GM23248 (cell line): ENCODE measurements around the gene LPP. TPM values are rescaled to one million over a fixed set of nuclear protein-coding genes. Genes with fewer than 3 reads are reported as not detected.
A peak's percentile ranks its signal among the peaks of the same experiment; 100 is the strongest.
"Not testable (repeated sequence)": the region's sequence is repeated elsewhere in the genome, so short reads cannot be mapped to it uniquely, and the experiment has no call there.

ENCODE experiments used
- DNase-seq: peaks from one replicate; pipeline ENCODE4 v3.0.0-alpha.2; 2015
- H2AFZ ChIP-seq: fragments of 200-600 bp; sonication (generic); 2 replicates; pipeline ENCODE4 v1.6.1; 2016; ENCODE audit warnings: antibody characterized with exemption
- H3F3A ChIP-seq: fragments of 200-600 bp; sonication (generic); 2 replicates; pipeline ENCODE4 v1.6.1; 2016; ENCODE audit warnings: mild to moderate bottlenecking, antibody characterized with exemption, mixed run types; ENCODE audit not compliant: insufficient read depth
- H3K27ac ChIP-seq: fragments of 200-600 bp; sonication (generic); 2 replicates; pipeline ENCODE4 v1.5.1; 2016; ENCODE audit warnings: mild to moderate bottlenecking
- H3K27me3 ChIP-seq: fragments of 200-600 bp; sonication (generic); replicated peaks from 2 replicates; pipeline ENCODE4 v1.6.1; 2016; ENCODE audit warnings: mild to moderate bottlenecking; ENCODE audit not compliant: insufficient read depth
- H3K36me3 ChIP-seq: fragments of 200-600 bp; sonication (generic); 2 replicates; pipeline ENCODE4 v1.6.1; 2016; ENCODE audit warnings: low read depth, mild to moderate bottlenecking
- H3K4me1 ChIP-seq: fragments of 200-600 bp; sonication (generic); 2 replicates; pipeline ENCODE4 v1.6.1; 2016; ENCODE audit warnings: mild to moderate bottlenecking; ENCODE audit not compliant: insufficient read depth
- H3K4me2 ChIP-seq: fragments of 200-600 bp; sonication (generic); one replicate; pipeline ENCODE4 v1.6.1; 2016; ENCODE audit warnings: mild to moderate bottlenecking; ENCODE audit not compliant: unreplicated experiment
- H3K4me3 ChIP-seq: fragments of 200-600 bp; sonication (generic); 2 replicates; pipeline ENCODE4 v1.5.1; 2016; ENCODE audit warnings: mild to moderate bottlenecking
- H3K79me2 ChIP-seq: fragments of 200-600 bp; sonication (generic); 2 replicates; pipeline ENCODE4 v1.6.1; 2016; ENCODE audit warnings: mild to moderate bottlenecking; ENCODE audit not compliant: insufficient read depth
- H3K9ac ChIP-seq: fragments of 200-600 bp; sonication (generic); 2 replicates; pipeline ENCODE4 v1.6.1; 2016; ENCODE audit warnings: mild to moderate bottlenecking
- H3K9me2 ChIP-seq: fragments of 200-600 bp; sonication (generic); 2 replicates; pipeline ENCODE4 v1.6.1; 2016; ENCODE audit warnings: mixed run types, mild to moderate bottlenecking, moderate library complexity; ENCODE audit not compliant: insufficient read depth
- H3K9me3 ChIP-seq: fragments of 200-600 bp; sonication (generic); one replicate; pipeline ENCODE4 v1.6.1; 2017; ENCODE audit warnings: low read depth
- H4K20me1 ChIP-seq: fragments of 200-600 bp; sonication (generic); 2 replicates; pipeline ENCODE4 v1.6.0; 2016; ENCODE audit not compliant: insufficient read depth
- EZH2 ChIP-seq: fragments of 200-600 bp; sonication (generic); IDR thresholded peaks from 2 replicates; pipeline ENCODE4 v1.6.1; 2018; ENCODE audit warnings: antibody characterized with exemption, mild to moderate bottlenecking; ENCODE audit not compliant: insufficient read depth, poor library complexity, severe bottlenecking
- EZH2phosphoT487 ChIP-seq: fragments of 200-600 bp; sonication (generic); IDR thresholded peaks from 2 replicates; pipeline ENCODE4 v1.6.1; 2018; ENCODE audit warnings: antibody characterized with exemption, moderate library complexity, mild to moderate bottlenecking, low read depth; ENCODE audit not compliant: insufficient read depth
- WGBS, 2 experiments: methylation state at CpG; one replicate each; pipeline ENCODE4 v1.1.6; 2015 to 2017; ENCODE audit warnings: low lambda C conversion rate in 2 of 2, low coverage in 1 of 2; ENCODE audit errors: missing lambda C conversion rate in 2 of 2; 5-methylcytosine and 5-hydroxymethylcytosine counted together
- in situ Hi-C: fragments of 300-500 bp; cut with MboI; formaldehyde crosslinking; loops from 2 replicates; pipeline ENCODE4 v1.15.0; 2020
- polyA plus RNA-seq: library from polyadenylated mRNA; unstranded; fragments of >200 nt; fragmentation: Nextera tagmentation; extraction: Ambion mirVana; gene quantifications from 2 replicates; pipeline ENCODE4 v1.2.1, GENCODE V29; 2016
- total RNA-seq: library from RNA; depleted of rRNA; stranded (reverse); fragments of >200 nt; shearing (Covaris generic); gene quantifications from 2 replicates; pipeline ENCODE4 v1.2.3, GENCODE V29; 2014

The LPP gene
- total and polyA plus RNA-seq, 2 experiments from 2014 or later: 42.8 to 61.7 TPM

GRCh38 chr3:188417766-188418165 lies 263.8 kb downstream of the LPP start:
- Histone ChIP-seq H2AFZ (no peak overlapping the region), H3K27ac (no peak overlapping the region), H3K36me3 (no peaks in the 10 kb centered on the region), H3K9me2 (no peaks in the 10 kb centered on the region), H3K4me3 (no peak overlapping the region), H3K9me3 (no peaks in the 10 kb centered on the region), H4K20me1 (no peaks in the 10 kb centered on the region), H3K4me1 (peaks cover 47% of the 10 kb centered on the region), H3K27me3 (no peaks in the 10 kb centered on the region), H3K4me2 (no peak overlapping the region), H3F3A (peaks cover 19% of the 10 kb centered on the region), H3K9ac (no peak overlapping the region), H3K79me2 (peaks cover 59% of the 10 kb centered on the region)
- no peak for TF ChIP-seq EZH2
- TF ChIP-seq EZH2phosphoT487: no peak
- WGBS, 2 experiments: 79 to 82% methylated on average over 3 of the region's 3 CpGs
- no peak for DNase-seq
- in situ Hi-C loops: no loop called here

DNA sequence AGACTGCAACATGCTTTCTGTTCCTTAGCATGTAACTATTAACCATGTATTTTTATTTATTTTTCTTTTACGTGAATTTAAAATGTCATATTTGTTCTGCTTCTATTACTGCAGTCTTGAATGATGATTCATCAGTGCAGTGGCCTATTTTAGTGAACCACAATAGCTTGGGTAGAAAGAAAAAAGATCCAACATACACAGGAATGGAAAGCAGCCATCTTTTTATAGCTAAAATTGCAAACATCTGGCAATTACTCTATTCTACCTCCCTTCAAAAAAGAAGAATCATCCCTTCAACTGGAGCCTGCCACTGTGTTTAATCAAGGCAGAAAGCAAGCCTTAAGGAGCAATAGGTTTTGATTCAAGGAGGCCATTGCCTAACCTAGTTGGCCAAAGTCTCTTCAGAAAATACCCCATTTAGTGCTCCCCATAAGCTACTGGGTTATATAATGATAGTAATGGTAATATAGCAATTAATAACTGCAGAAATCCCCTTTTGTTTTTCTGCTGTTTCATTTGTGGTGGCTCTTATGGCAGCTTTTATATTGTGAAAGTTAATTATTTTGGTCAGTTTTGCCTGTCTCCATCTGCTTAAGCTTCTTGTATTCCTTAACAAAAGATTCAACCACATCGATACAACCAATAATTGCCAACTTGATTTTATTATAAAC lies 267.3 kb downstream of the LPP start:
- in situ Hi-C loops: no loop called here

GRCh38 chr3:188421836-188422540 lies 268.0 kb downstream of the LPP start:
- Histone ChIP-seq H3K4me3 (peak overlapping the region; percentile 26; the same call in 1 of the 2 replicates), H3K4me2 (peak overlapping the region; percentile 48), H3K9me2 (no peaks in the 10 kb centered on the region), H3K9ac (peak overlapping the region; percentile 9; the same call in 1 of the 2 replicates), H3K4me1 (peaks cover 23% of the 10 kb centered on the region), H3K9me3 (no peaks in the 10 kb centered on the region), H3K27me3 (no peaks in the 10 kb centered on the region), H3K36me3 (no peaks in the 10 kb centered on the region), H3F3A (peaks cover 23% of the 10 kb centered on the region), H3K27ac (peak overlapping the region; percentile 61), H3K79me2 (peaks cover 70% of the 10 kb centered on the region), H2AFZ (no peak overlapping the region), H4K20me1 (no peaks in the 10 kb centered on the region)
- DNase-seq: peak; percentile 38
- WGBS, 2 experiments: 68% methylated on average over 6 of the region's 6 CpGs
- no peak for TF ChIP-seq EZH2phosphoT487
- no peak for TF ChIP-seq EZH2
- in situ Hi-C loops: no loop called here

More for the DNA sequence above, 267.3 kb downstream of the LPP start:
- H3K9me2 ChIP-seq: no peaks in the 10 kb centered on the region
- H3K27me3 ChIP-seq: no peaks in the 10 kb centered on the region
- H3K36me3 ChIP-seq: no peaks in the 10 kb centered on the region
- peak; percentile 93 for DNase-seq
- no peaks in the 10 kb centered on the region for H4K20me1 ChIP-seq
- H3K4me3 ChIP-seq: peak overlapping the region; percentile 26; the same call in 1 of the 2 replicates
- peak overlapping the region; percentile 61 for H3K27ac ChIP-seq
- H2AFZ ChIP-seq: no peak overlapping the region
- peaks cover 24% of the 10 kb centered on the region for H3F3A ChIP-seq
- peak overlapping the region; percentile 48 for H3K4me2 ChIP-seq
- peak overlapping the region; percentile 9; the same call in 1 of the 2 replicates for H3K9ac ChIP-seq
- 6 to 14% methylated on average over 2 of the region's 2 CpGs for WGBS, 2 experiments
- peaks cover 70% of the 10 kb centered on the region for H3K79me2 ChIP-seq
- peaks cover 28% of the 10 kb centered on the region for H3K4me1 ChIP-seq
- no peak for TF ChIP-seq EZH2phosphoT487
- no peaks in the 10 kb centered on the region for H3K9me3 ChIP-seq

- H3K27me3 ChIP-seq, in situ Hi-C loops, DNase-seq, H2AFZ ChIP-seq, H3K9me2 ChIP-seq, H3K4me2 ChIP-seq, H3K9me3 ChIP-seq, H3K36me3 ChIP-seq, H3K9ac ChIP-seq, H3K4me3 ChIP-seq, H3K27ac ChIP-seq, H4K20me1 ChIP-seq: not testable (repeated sequence)
- WGBS, 2 experiments: 97 to 98% methylated on average over 4 of the region's 4 CpGs
- H3K79me2 ChIP-seq: peaks cover 83% of the 10 kb centered on the region
- H3F3A ChIP-seq: peaks cover 29% of the 10 kb centered on the region; the same call in 1 of the 2 replicates
- peaks cover 22% of the 10 kb centered on the region for H3K4me1 ChIP-seq
Measured at GRCh38 chr3:188427981-188428380, 274.0 kb downstream of the LPP start.
